HL-60 (cell line): ENCODE results near the gene TH.

Source experiments
- CTCF ChIP-seq: IDR thresholded peaks from one replicate; pipeline ENCODE4 v1.5.1; 2011; ENCODE audit warnings: low read length, control low read depth, inconsistent platforms; ENCODE audit not compliant: insufficient read depth
- GABPA ChIP-seq: IDR thresholded peaks from 2 replicates; pipeline ENCODE4 v1.6.1; 2012; ENCODE audit warnings: low read depth
- POLR2AphosphoS5 ChIP-seq: IDR thresholded peaks from 2 replicates; pipeline ENCODE4 v1.6.1; 2012; ENCODE audit warnings: low read depth
- REST ChIP-seq: IDR thresholded peaks from 2 replicates; pipeline ENCODE4 v1.6.1; 2012; ENCODE audit warnings: low read depth; ENCODE audit not compliant: insufficient replicate concordance

- no peak for TF ChIP-seq CTCF
- no peak for TF ChIP-seq POLR2AphosphoS5
- TF ChIP-seq GABPA = no peak
- TF ChIP-seq REST = no peak
Measured at GRCh38 chr11:2187280-2187707, 15.7 kb upstream of the TH start.
